22Rv1 (cell line): Measurements from ENCODE around the gene CD300LD.

Source experiments
- ZFX ChIP-seq: fragments of 450-650 bp; IDR thresholded peaks from 2 replicates; pipeline ENCODE4 v1.6.1; 2017; ENCODE audit warnings: antibody characterized with exemption, borderline replicate concordance
- TF ChIP-seq, protein P1 (sequence below): fragments of 450-650 bp; IDR thresholded peaks from 2 replicates; pipeline ENCODE4 v1.5.1; 2017; ENCODE audit warnings: mild to moderate bottlenecking

GRCh38 chr17:74618451-74618850, 26.4 kb upstream of the CD300LD start:
- TF ChIP-seq, protein P1, sequence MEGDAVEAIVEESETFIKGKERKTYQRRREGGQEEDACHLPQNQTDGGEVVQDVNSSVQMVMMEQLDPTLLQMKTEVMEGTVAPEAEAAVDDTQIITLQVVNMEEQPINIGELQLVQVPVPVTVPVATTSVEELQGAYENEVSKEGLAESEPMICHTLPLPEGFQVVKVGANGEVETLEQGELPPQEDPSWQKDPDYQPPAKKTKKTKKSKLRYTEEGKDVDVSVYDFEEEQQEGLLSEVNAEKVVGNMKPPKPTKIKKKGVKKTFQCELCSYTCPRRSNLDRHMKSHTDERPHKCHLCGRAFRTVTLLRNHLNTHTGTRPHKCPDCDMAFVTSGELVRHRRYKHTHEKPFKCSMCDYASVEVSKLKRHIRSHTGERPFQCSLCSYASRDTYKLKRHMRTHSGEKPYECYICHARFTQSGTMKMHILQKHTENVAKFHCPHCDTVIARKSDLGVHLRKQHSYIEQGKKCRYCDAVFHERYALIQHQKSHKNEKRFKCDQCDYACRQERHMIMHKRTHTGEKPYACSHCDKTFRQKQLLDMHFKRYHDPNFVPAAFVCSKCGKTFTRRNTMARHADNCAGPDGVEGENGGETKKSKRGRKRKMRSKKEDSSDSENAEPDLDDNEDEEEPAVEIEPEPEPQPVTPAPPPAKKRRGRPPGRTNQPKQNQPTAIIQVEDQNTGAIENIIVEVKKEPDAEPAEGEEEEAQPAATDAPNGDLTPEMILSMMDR = no peak
- TF ChIP-seq ZFX = no peak
